Lower leg skin (tissue), 3 donors: ENCODE results near the gene KDM2B.

ENCODE experiments used
- CTCF ChIP-seq, 3 donors: fragments of 450-650 bp; IDR thresholded peaks; one replicate each; pipeline ENCODE4 v1.5.1; 2016; ENCODE audit warnings: antibody characterized with exemption in 3 of 3, mild to moderate bottlenecking in 3 of 3, moderate library complexity in 2 of 3
- POLR2A ChIP-seq, 2 donors: fragments of 450-650 bp; IDR thresholded peaks; one replicate each; pipeline ENCODE4 v1.6.1; 2016 to 2017; ENCODE audit warnings: antibody characterized with exemption in 2 of 2, mild to moderate bottlenecking in 1 of 2, moderate library complexity in 1 of 2

DNA sequence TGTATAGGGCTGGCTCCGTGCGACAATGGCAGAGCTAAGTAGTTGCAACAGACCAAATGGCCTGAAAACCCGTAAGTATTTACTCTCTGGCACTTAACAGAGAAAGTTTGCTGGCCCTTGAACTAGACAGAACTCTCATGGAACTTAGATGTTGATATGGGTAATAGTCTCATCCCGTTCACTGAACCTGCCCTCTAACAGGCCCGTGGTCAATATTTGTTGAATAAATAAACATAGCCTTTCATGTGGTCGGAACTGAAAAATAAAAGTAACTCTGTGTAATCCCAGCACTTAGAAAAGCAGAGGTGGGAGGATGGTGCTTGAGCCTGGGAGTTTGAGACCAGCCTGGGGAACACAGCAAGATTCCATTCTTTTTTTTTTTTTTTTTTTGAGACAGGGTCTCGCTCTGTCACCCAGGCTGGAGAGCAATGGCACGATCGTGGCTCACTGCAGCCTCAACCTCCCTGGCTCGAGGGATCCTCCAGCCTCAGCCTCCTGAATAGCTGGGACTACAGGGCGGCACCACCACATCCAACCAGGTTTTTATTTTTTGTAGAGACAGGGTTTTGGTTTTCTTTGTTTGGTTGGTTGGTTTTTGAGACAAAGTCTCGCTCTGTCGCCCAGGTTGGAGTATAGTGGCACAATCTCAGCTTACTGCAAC lies 29.7 kb downstream of the KDM2B start:
- TF ChIP-seq CTCF (IDR thresholded peaks at IDR 0.05) (no peak), POLR2A (IDR thresholded peaks at IDR 0.05) (no peak)
